Upper lobe of right lung (tissue), 1 donor: ENCODE results near the gene MUC7. TPM values are rescaled to one million over a fixed set of nuclear protein-coding genes. Genes with fewer than 3 reads are reported as not detected.

ENCODE experiments used
- ATAC-seq: fragments of 200-7000 bp; cut with Tn5 transposase; one replicate; pipeline ENCODE4 v1.9.1; 2020; ENCODE audit warnings: mild to moderate bottlenecking, moderate library complexity
- DNase-seq: peaks from one replicate; pipeline ENCODE4 v3.0.0-alpha.2; 2020
- H3K27ac ChIP-seq: fragments of 200-600 bp; one replicate; pipeline ENCODE4 v1.8.0; 2022
- H3K27me3 ChIP-seq: fragments of 200-600 bp; one replicate; pipeline ENCODE4 v1.8.0; 2022; ENCODE audit warnings: mild to moderate bottlenecking
- H3K36me3 ChIP-seq: fragments of 200-600 bp; one replicate; pipeline ENCODE4 v1.8.0; 2022
- H3K4me1 ChIP-seq: fragments of 200-600 bp; one replicate; pipeline ENCODE4 v1.8.0; 2022
- H3K4me3 ChIP-seq: fragments of 200-600 bp; one replicate; pipeline ENCODE4 v1.8.0; 2022; ENCODE audit warnings: mild to moderate bottlenecking
- H3K9me3 ChIP-seq: fragments of 200-600 bp; one replicate; pipeline ENCODE4 v1.8.0; 2022
- CTCF ChIP-seq: fragments of 200-600 bp; IDR thresholded peaks from one replicate; pipeline ENCODE4 v1.8.0; 2022; ENCODE audit warnings: antibody characterized with exemption
- intact Hi-C: fragments of 100-400 bp; cut with DNase I; formaldehyde crosslinking; loops from one replicate; pipeline ENCODE4 v1.11.0; 2022
- total RNA-seq: library from RNA; stranded (reverse); fragmentation: NEBNext Ultra II Directional; extraction: Animal tissue kit (Norgen Biotek cat#: 25700); gene quantifications from one replicate; pipeline ENCODE4 v1.2.1, GENCODE V29; 2021
- donor health status: DM: no; HTN: yes; CAD: no; lungs with severe emphysema.

MUC7 gene
- total RNA-seq, 1 donor from 2014 or later, result not detected

- ATAC-seq (no peak), DNase-seq (no peak)
- H3K4me3 ChIP-seq, result no peak within 1 kb of the TSS
- H3K36me3 ChIP-seq, result no peaks in the 10 kb centered on the region
- intact Hi-C loops, result no loop called here
- no peaks in the 10 kb centered on the region for H3K27me3 ChIP-seq
- no peak for TF ChIP-seq CTCF
- H3K27ac ChIP-seq, result no peak within 1 kb of the TSS
- H3K9me3 ChIP-seq, result no peaks in the 10 kb centered on the region
- no peaks in the 10 kb centered on the region for H3K4me1 ChIP-seq
Measured at GRCh38 chr4:70518269-70518668, 46.3 kb downstream of the MUC7 start, which contains the start of gene AMTN. Gene AMTN (plus strand): TSS chr4:70518569. CDS start chr4:70518778, 209 bp downstream.

- ATAC-seq, result no peak
- intact Hi-C loops, result no loop called here
Measured at GRCh38 chr4:70518716-70519115, 46.7 kb downstream of the MUC7 start.

GRCh38 chr4:70522626-70523025 lies 50.6 kb downstream of the MUC7 start:
- H3K4me3 ChIP-seq, result no peak overlapping the region
- no peak overlapping the region for H3K27ac ChIP-seq
- H3K27me3 ChIP-seq, result no peaks in the 10 kb centered on the region
- H3K4me1 ChIP-seq, result no peaks in the 10 kb centered on the region
- no peak for ATAC-seq
- intact Hi-C loops, result no loop called here
- DNase-seq, result no peak
- no peak for TF ChIP-seq CTCF
- H3K36me3 ChIP-seq, result no peaks in the 10 kb centered on the region
- H3K9me3 ChIP-seq, result no peaks in the 10 kb centered on the region

More at GRCh38 chr4:70518716-70519115, 46.7 kb downstream of the MUC7 start:
- Histone ChIP-seq H3K36me3 (no peaks in the 10 kb centered on the region), H3K4me3 (no peak overlapping the region), H3K9me3 (no peaks in the 10 kb centered on the region), H3K4me1 (no peaks in the 10 kb centered on the region), H3K27ac (no peak overlapping the region), H3K27me3 (no peaks in the 10 kb centered on the region)
- TF ChIP-seq CTCF, result no peak
- DNase-seq, result no peak

- intact Hi-C loops, result no loop called here
- Histone ChIP-seq H3K9me3 (no peaks in the 10 kb centered on the region), H3K36me3 (no peaks in the 10 kb centered on the region), H3K27me3 (peaks cover 5% of the 10 kb centered on the region), H3K27ac (no peak overlapping the region), H3K4me3 (no peak overlapping the region), H3K4me1 (no peaks in the 10 kb centered on the region)
- no peak for TF ChIP-seq CTCF
- ATAC-seq (no peak), DNase-seq (peak; percentile 36)
Measured at GRCh38 chr4:70530997-70531396, 59.0 kb downstream of the MUC7 start.

- Histone ChIP-seq H3K27me3 (peaks cover 5% of the 10 kb centered on the region), H3K4me1 (no peaks in the 10 kb centered on the region), H3K9me3 (no peaks in the 10 kb centered on the region), H3K27ac (no peak overlapping the region), H3K4me3 (no peak overlapping the region), H3K36me3 (no peaks in the 10 kb centered on the region)
- intact Hi-C loops, result no loop called here
- no peak for TF ChIP-seq CTCF
- DNase-seq (no peak), ATAC-seq (no peak)
Measured at GRCh38 chr4:70531981-70532380, 60.0 kb downstream of the MUC7 start.

Other genes with a start within 250 kb of the MUC7 start
- gene FDCSP, start 246.1 kb upstream of the MUC7 start, total RNA-seq, result not detected
- gene CSN3, start 229.6 kb upstream of the MUC7 start, total RNA-seq, result not detected
- gene CABS1, start 137.2 kb upstream of the MUC7 start, total RNA-seq, result not detected
- not detected for gene SMR3A, start 111.4 kb upstream of the MUC7 start, total RNA-seq
- not detected for gene SMR3B, start 89.1 kb upstream of the MUC7 start, total RNA-seq
- not detected for gene OPRPN, start 74.3 kb upstream of the MUC7 start, total RNA-seq
- gene AMTN, start 46.4 kb downstream of the MUC7 start, total RNA-seq, result not detected
- not detected for gene AMBN, start 120.1 kb downstream of the MUC7 start, total RNA-seq
- gene ENAM, start 156.5 kb downstream of the MUC7 start, total RNA-seq, result 0.61 TPM
- gene JCHAIN, start 194.3 kb downstream of the MUC7 start, total RNA-seq, result 99.1 TPM
- 27.2 TPM for gene UTP3, start 216.3 kb downstream of the MUC7 start, total RNA-seq
- gene RUFY3, start 249.8 kb downstream of the MUC7 start, total RNA-seq, result 98.2 TPM